Activated T-cell treated with anti-CD3 and anti-CD28 coated beads for 4 hours (primary cell): ENCODE measurements around the gene CTPS2.
"Not testable (repeated sequence)": the region's sequence is repeated elsewhere in the genome, so short reads cannot be mapped to it uniquely, and the experiment has no call there.

Experiments
- DNase-seq: peaks from one replicate; pipeline ENCODE4 v3.0.0-alpha.2; 2020

Gene CTPS2

DNA sequence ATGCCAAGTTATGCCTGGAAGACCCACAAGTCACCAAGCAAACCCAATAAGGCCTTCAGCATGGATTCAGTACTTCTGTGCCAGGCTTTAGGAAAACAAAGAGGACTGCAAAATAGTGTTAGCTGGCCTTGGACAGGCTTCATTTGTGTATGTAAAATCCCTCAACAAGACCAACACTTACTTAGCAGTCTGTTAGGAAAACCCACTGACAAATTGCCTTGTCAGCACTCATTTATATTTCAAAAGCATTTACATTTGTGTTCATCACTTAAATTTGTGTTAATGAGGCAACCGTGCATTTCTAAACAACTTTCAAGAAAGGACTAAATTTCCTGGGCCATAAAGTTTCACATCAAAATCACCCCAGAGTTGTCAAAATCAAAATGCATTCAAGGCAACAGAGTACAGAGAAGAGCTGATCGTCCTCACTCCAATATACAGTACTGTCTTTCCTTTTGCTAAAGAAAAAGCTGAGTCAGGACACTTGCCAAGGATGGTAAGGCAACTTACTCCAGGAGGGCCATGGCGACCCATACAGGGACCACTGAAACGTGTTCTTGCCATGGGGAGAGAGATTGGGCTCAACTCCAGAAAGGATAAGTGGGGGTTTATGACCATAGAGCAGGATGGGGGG lies 61.0 kb downstream of the CTPS2 start:
- no peak for DNase-seq

DNA sequence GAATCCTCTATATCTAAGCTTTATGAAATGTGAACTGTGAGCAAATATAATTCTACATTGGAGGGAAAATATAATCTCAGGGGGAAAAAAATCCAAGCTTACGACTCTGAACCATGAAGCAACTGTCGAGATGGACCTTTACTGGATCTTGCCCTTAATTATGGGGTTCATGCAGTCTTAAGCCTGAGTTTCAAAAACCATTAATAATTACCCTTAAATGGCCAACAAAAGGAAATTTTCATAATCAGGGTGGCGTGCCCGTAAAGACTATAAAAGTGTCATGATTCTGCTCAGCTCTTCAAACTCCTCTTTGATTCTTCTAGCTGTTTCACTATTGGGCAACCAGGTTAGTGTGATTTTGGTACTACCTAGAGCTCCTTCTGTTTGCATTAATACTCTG lies 62.6 kb downstream of the CTPS2 start, which contains the start of gene S100G:
Gene S100G, plus strand, starts transcription at position 301 of the 400 bp plus-strand sequence. CDS start 849 bp downstream, outside the sequence.
- no peak for DNase-seq

DNA sequence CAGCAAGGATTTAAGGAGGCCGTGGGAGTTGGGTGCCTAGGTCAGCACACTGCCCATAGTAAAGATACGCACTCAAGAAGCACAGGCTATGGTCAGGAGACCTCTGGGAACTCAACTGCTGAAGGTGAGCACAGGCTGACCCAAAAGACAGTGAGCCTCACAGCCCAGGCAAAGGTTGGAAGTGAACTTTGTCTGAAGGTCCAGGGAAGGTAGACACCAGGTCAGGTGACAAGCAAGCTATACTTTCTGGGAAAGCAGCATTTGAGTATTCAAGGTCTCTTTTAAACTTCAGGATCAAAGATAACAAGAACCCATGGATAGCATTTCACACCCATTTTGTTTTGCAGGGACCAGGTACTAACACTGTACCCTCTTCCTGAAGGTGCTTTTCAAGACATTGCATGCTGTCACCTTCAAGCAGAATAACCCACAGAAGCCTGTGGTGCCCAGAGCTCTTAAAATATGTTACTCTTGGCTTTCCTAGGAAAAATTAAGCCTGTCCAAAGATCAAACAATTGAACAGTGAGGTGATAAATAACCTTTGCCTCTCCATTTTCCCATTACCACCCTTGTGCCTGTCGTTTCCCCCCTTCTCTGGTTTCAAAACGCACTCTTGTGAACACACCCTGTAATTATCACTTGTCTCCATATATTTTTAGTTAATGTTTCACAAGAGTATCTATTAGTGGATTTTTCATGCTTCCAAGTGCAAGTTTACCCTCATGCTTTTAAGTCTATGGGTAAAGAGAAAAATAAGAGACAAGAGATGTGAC lies 65.9 kb downstream of the CTPS2 start:
- no peak for DNase-seq

DNA sequence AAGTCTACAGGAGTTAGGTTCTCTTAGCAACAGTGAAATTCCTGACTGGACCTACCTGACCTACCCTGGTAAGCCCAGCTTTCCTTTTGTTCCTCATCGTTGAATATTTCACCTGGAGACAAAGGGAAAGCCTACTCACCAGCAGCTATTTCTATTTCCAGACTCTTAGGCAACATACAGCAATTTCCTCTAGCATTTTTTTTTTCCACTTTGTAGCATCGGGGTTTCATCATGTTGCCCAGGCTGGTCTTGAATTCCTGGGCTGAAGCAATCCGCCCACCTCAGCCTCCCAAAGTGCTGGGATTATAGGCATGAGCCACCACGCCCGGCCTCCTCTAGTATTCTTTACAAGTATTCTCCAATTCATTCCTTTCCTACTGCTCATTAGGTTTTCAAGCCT lies 69.3 kb downstream of the CTPS2 start:
- no peak for DNase-seq

DNA sequence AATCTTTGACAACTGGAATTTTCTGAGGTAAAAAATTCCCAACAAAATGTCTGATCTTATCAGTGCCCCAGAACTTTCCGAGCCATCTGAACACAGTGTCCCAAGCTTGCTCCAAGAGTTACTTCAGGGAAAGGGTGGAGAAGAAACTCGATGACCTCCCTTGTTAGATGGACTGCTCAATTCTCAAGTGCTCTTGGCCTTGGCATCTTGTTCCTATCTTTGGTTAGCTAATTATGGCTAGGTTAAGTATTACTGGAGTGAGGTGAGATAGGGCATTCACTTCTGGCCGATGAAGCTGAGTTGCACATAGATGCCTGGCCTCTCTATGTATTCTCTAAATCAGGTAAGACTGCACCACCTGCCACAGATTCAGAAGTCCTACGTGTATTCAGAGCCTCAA lies 71.6 kb downstream of the CTPS2 start:
- DNase-seq, result no peak

DNA sequence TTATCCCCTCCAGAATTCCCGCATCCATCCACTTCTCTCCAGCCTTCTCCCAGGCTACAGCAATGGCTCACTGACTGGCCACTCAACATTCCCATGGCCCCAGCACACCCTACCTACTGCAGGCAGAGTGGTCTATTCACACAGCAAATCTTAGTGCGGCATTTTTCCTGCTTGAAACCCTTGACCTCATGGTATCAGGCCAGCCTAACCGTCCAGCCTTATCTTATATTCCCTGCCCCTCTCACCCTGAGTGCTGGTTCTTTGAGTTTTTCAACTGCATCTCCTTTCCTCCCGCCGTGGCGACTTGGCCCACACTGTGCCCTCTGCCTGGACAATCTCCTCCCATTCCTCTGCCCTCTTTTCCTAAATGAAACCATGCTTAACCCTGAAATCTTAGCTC lies 72.5 kb downstream of the CTPS2 start:
- no peak for DNase-seq

DNA sequence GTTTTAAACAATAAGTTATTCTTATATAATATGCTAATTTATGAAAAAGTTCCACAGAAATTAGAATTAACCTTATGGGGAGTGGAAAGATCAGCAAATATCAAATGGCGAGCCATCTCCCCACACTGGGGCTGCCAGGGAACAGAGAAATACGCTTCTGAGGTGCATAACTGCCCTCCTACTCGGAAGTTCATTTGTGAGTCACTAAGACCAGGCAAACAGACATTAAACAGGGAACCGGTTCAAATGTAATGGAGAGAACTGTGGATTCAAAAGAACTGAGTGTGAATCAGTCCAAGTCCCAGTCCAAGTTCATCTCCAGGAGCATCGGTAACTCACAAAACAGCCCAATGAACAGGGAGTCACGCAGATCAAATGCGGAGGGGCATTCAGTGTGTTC lies 73.9 kb downstream of the CTPS2 start:
- no peak for DNase-seq

DNA sequence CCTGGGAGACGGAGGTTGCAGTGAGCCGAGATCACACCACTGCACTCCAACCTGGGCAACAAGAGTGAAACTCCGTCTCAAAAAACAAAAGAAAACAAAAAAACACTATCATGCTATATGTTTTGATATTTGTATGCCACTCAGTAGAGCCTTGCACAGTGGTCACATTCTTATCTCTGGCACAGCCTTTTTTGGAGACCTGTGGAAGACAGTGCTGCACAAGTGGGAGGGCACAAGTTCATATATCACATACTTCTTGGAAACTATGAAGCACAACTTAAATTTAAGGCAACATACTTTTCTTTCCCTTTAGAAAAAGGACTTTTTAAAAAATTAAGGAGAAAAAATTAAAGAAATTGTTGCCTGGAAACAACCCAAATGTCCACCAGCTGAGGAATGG lies 76.9 kb downstream of the CTPS2 start:
- no peak for DNase-seq

DNA sequence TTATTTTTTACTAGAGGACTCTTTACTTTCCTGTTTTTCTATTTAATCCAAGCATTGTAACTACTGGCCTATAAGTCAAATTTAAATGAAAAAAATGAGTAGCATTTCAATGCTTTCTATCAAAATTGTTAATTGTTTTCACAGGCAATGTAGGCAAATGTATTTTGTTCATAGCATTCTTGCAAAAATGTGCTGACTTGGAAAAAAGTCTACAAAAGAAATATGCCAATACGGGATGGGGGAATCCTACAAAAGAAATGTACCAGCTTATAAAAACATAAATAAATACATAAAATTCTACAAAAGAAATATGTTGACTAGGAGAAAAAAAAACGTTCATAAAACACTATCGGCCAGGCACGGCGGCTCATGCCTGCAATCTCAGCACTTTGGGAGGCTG lies 77.4 kb downstream of the CTPS2 start:
- DNase-seq, result no peak

DNA sequence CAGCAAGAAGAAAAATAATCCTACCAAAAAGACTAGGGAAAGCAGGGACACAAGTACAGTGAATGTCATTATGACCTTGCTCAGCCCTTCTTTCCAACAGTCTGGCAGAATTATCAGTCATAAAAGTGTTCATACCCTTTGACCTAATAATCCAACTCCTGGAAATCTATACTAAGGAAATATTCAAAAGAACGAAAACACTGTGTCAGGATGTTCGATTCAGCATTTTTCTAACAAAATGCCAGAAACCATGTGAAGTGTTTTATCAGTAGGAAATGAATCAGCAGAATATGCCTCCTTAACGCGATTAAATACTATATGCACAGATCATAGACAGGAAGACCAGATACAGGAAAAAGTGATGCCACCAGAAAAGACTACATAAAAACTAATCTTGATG lies 78.7 kb downstream of the CTPS2 start:
- no peak for DNase-seq

DNA sequence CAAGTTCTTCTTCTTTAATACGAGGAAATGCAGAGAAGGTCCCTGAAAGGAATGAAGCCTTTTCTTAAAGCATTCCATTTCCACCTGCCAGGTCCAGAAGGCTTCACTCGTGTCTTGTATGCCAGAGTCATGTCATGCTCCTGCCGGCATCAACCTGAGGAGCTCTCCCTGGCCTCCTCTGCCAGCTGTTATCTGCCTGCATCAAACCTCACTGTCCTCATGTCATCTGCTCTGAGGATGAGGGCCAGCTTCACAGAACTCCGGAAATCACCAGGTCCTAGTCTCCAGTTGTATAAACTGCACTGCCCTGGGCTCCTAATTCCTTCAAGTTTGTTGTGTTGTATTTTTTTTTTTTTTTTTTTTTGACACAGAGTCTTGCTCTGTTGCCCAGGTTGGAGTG lies 82.6 kb downstream of the CTPS2 start:
- DNase-seq, result no peak

DNA sequence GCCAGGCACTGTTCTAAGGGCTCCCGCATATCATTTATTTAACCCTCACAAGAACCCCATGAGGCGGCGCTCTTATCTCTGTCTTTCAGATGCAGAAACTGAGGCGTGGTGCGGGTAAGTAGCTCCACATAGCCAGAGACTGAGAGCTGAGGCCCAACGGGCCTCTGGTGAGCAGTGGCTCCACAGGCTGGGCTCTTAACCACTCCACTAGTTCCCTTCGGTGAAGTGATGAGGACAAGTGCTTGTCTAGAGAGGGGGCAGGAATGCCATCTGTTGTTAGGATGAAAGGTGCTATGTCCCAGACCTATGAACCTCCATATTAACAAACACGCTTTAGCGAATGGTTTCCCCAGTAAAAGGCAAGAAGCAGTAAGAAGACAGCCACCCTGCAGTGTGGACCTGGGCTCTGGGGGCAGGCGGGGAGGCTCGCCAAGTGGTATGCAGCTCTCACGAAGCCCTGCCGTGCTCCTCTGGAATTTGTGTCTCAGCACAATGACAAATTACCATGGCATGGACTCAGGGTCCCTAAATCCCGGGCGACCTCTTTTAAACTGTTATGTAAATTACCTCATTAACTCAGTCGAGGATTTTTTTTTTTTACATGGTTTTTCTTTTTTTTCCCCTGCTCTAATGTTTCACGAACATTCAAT lies 83.4 kb downstream of the CTPS2 start:
- no peak for DNase-seq

DNA sequence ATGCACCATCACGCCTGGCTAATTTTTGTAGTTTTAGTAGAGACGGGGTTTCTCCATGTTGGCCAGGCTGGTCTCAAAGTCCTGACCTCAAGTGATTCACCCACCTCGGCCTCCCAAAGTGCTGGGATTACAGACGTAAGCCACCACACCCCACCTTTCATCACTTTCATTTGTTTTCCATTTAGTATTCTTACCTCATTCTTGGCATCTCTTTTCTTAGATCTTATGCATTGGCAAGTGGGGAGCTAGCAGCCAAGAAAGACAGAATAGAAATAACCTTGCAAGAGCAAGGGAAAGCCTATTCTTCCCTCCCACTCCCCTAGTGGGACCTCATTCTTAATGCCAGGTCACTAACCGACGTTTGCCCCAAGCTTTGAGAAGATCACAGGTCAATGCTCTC lies 84.0 kb downstream of the CTPS2 start:
- not testable (repeated sequence) for DNase-seq

DNA sequence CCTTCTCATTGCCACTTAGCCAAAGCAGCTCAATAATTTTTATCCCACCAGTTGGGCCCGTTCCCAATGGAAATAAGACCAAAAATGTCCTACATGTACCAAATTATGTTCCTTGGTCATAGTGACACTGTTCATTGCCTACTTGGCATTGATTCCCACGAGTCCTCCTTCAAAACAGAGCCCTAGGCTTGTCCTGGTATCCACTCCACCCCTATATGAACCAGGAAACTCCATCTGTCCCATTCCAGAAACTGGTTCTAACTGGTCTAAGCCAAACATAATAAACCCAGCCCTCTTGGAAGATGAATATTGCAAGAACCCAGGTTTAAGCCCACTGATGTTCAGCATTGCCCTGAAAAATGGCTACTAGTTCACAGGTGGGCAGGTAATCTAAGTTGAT lies 93.4 kb downstream of the CTPS2 start:
- no peak for DNase-seq

DNA sequence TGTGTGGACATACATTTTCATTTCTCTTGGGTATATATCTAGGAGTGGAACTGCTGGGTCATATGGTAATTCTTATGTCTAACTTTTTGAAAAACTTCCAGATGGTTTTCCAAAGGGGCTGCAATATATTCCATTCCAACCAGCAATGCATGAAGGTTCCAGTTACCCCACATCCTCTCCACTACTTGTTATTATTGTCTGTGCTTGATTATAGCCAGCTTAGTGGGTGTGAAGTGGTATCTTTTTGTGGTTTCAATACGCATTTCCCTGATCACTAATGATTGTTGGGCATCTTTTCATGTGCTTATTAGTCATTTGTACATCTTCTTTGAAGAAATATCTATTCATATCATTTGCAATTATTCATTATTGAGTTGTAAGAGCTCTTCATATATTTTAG lies 94.0 kb downstream of the CTPS2 start:
- no peak for DNase-seq

DNA sequence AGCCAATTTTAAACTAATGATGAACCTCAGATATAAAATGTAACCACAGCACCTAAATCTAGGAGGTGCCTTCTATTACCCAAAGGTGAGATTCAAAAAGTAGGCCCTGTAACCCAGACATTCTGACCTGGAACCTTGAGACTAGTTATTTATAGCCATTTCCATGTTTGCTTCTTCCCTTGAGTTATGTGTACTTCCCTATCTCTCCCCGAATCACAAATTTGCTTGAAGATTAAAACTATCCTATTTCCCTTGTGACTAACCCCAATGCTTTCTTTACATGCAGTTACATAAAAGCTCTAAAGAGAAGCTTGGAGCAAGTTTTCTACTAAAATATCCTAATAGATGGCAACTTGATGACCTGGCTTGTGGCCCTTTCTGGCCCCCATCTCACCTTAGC lies 95.1 kb downstream of the CTPS2 start:
- DNase-seq, result no peak

DNA sequence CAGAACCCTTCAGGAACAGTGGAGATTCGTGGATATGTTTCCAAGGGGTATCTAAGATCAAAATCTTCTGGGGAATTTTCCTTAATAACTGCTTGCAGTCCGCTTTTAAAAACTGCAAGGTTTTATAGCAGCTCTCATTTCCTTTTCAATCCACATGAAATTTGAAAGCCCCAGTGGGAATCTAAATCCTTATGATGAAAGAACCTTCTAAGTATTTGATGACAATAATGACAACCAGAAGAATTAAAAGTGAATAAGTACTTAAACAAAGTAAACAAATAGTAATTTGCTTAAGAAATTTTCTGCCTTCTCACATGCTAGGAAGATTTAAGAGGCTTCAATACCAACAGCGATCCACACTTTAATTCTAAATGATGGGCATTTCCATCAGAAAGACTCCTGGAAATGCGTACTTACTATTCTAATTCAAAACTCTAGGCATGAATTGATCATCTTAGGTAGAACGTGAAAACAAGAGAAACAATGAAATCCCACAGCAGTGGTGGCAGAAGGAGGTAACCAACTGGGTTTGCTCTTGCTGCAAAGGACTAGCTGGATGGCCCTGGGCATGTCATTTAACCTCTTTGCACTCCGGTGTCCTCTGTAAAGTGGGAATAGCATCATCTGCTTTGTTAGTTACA lies 100.1 kb downstream of the CTPS2 start:
- no peak for DNase-seq

DNA sequence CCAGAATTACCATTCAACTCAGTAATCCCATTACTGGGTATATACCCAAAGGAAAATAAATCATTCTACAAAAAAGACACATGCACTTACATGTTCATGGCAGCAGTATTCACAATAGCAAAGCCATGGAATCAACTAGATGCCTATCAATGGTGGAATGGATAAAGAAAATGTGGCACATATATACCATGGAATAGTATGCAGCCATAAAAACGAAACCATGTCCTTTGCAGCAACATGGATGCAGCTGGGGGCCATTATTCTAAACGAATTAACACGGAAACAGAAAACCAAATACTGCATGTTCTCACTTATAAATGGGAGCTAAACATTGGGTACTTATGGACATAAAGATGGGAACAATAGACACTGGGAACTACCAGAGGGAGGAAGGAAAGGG lies 101.8 kb downstream of the CTPS2 start:
- not testable (repeated sequence) for DNase-seq

DNA sequence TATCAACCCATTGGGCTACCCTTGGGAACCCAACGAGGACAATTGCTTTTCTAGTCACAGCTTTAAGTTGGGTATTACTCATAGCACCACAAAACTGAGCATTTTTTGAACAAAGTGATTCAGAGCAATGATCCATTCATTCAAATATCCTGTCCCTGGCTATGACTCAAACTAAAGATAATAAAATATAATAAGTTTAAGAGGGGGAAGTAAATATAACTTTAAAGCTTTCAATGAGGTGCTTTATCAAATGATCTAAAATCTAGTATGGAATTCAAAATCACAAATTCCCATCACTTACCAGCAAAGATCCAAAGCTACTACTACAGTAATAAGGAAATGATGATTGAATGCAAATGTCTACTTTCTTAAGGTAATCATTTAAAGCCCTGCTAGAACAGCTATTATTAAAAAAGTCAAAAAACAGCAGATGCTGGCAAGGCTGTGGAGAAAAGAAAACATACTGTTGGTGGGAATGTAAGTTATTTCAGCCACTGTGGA lies 102.3 kb downstream of the CTPS2 start:
- DNase-seq, result no peak

DNA sequence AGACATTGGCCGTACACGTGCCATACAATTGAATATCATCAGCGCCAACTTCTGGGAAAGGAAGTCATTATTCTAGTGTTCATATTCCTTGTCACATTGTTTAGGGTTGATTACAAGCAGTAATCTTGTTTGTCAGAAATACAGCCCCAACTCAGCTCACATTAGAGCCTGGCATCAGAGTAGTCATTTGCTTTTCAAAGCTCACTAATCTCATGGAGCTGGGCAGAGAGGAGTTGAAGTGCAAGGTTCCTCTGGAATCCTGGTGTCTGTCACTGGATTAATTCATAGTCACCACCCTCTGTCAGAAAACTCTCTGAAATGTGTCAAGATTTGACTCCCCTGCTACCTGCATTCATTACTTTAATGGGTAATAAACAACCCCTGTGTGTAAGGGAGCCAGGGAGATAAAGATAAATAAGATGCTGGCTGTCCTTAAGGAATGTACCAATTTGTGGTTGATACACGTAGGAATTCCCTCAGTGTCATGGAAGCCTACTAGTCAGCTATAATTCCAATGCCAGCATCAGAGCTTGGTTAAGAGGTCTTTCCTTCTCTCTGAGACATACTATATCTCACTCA lies 106.2 kb downstream of the CTPS2 start:
- DNase-seq, result no peak

DNA sequence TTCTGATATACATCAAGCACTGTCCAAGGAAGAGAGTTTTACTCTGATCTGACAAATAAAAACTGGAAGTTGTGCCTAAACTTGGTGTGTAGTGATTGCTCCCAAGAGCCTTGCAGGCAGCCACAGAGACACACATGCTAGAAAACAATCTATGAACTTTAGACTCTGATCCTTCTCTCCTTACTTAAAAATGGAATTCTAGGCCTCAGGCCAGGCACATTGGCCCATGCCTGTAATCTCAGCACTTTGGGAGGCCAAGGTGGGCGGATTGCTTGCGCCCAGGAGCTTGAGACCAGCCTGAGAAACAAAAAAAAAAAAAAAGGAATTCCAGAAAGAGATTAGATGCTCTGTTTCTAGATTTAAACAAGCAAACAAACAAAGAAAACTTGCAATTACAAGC lies 108.1 kb downstream of the CTPS2 start:
- DNase-seq, result no peak

DNA sequence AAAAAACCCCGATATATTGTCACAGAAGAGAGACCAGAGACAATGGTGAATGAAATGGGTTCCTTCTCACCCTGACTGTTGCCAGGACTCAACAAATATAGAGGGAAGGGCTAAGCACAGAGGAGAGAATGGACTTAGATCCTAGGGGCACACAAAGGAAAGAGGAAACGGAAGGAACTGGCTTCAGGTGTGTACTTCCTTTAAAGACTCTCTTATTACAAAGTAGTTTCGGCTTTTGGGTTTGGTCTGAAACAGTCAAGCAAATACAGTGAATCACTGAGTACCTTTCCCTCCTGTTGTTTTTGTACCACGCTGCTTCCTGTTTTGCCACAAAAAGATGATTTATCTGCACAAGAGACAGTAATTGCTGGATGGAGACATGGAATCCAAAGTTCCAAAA lies 108.6 kb downstream of the CTPS2 start:
- no peak for DNase-seq

DNA sequence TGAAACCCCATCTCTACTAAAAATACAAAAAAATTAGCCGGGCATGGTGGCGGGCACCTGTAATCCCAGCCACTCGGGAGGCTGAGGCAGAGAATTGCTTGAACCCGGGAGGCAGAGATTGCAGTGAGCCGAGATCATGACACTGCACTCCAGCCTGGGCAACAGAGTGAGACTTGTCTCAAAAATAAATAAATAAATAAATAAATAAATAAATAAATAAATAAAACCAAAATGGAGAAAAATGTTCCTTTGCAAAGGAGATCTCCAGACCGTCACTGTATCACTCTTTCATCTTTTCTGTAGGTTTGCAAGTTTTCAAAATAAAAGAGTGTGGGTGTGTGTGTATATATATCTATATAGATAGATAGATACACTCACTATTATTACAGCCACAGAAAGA lies 109.2 kb downstream of the CTPS2 start:
- not testable (repeated sequence) for DNase-seq
